ENCODE data around the gene LCP1.

Gene LCP1

GRCh38 chr13:46134961-46135522, 46.9 kb downstream of the LCP1 start:
- TF ChIP-seq CTCF (IDR thresholded peaks at IDR 0.05; ENCODE audit: borderline replicate concordance, control extremely low read depth, extremely low read depth, insufficient read depth, missing control alignments): no peak
- no peak for DNase-seq (ENCODE audit: low spot score)
- in situ Hi-C loops (cut with MboI; ENCODE audit: low sequenced_read_pairs, unreplicated experiment): no loop called here

- no peak for DNase-seq (ENCODE audit: low spot score)
- in situ Hi-C loops (cut with MboI; ENCODE audit: low sequenced_read_pairs, unreplicated experiment): no loop called here
- no peak for TF ChIP-seq CTCF (IDR thresholded peaks at IDR 0.05; ENCODE audit: borderline replicate concordance, control extremely low read depth, extremely low read depth, insufficient read depth, missing control alignments)
Measured at GRCh38 chr13:46134494-46134893, 47.5 kb downstream of the LCP1 start.

- TF ChIP-seq CTCF (IDR thresholded peaks at IDR 0.05; ENCODE audit: borderline replicate concordance, control extremely low read depth, extremely low read depth, insufficient read depth, missing control alignments): no peak
- DNase-seq (ENCODE audit: low spot score): no peak
- in situ Hi-C loops (cut with MboI; ENCODE audit: low sequenced_read_pairs, unreplicated experiment): no loop called here
Measured at GRCh38 chr13:46132109-46132508, 49.9 kb downstream of the LCP1 start.

- no peak for TF ChIP-seq CTCF (IDR thresholded peaks at IDR 0.05; ENCODE audit: borderline replicate concordance, control extremely low read depth, extremely low read depth, insufficient read depth, missing control alignments)
- in situ Hi-C loops (cut with MboI; ENCODE audit: low sequenced_read_pairs, unreplicated experiment): no loop called here
- no peak for DNase-seq (ENCODE audit: low spot score)
Measured at GRCh38 chr13:46131705-46132104, 50.3 kb downstream of the LCP1 start.

GRCh38 chr13:46129955-46130618, 51.9 kb downstream of the LCP1 start:
- in situ Hi-C loops (cut with MboI; ENCODE audit: low sequenced_read_pairs, unreplicated experiment): no loop called here

GRCh38 chr13:46129124-46129523, 52.9 kb downstream of the LCP1 start:
- DNase-seq (ENCODE audit: low spot score): no peak
- in situ Hi-C loops (cut with MboI; ENCODE audit: low sequenced_read_pairs, unreplicated experiment): no loop called here
- TF ChIP-seq CTCF (IDR thresholded peaks at IDR 0.05; ENCODE audit: borderline replicate concordance, control extremely low read depth, extremely low read depth, insufficient read depth, missing control alignments): no peak

More at GRCh38 chr13:46129955-46130618, 51.9 kb downstream of the LCP1 start:
- no peak for DNase-seq (ENCODE audit: low spot score)
- TF ChIP-seq CTCF (IDR thresholded peaks at IDR 0.05; ENCODE audit: borderline replicate concordance, control extremely low read depth, extremely low read depth, insufficient read depth, missing control alignments): no peak

All from GM13976 (cell line).